DND-41 (cell line): ENCODE data around the gene PRODH2.

Experiments
- CTCF ChIP-seq: IDR thresholded peaks from 2 replicates; pipeline ENCODE4 v1.5.1; 2012; ENCODE audit warnings: borderline replicate concordance, low read length, moderate library complexity, mild to moderate bottlenecking; ENCODE audit not compliant: poor library complexity, severe bottlenecking; ENCODE audit errors: extremely low read depth
- EZH2 ChIP-seq: IDR thresholded peaks from 3 replicates; pipeline ENCODE4 v1.6.1; 2012; ENCODE audit warnings: borderline replicate concordance, low read depth, mild to moderate bottlenecking, moderate library complexity, low read length, inconsistent platforms; ENCODE audit not compliant: severe bottlenecking

GRCh38 chr19:35754370-35755130, 58.1 kb downstream of the PRODH2 start:
- TF ChIP-seq CTCF: no peak
- no peak for TF ChIP-seq EZH2
